IPS DF 6.9 (cell line): Measurements from ENCODE around the gene PKDREJ.

Experiments
- DNase-seq: peaks from one replicate; pipeline ENCODE4 v3.0.0-alpha.2; 2013; ENCODE audit warnings: low read depth, low spot score
- H3K27ac ChIP-seq: one replicate; pipeline ENCODE4 v1.5.1; 2013; ENCODE audit warnings: low read length, control low read depth
- H3K27me3 ChIP-seq: 2 replicates; pipeline ENCODE4 v1.6.1; 2013; ENCODE audit warnings: mild to moderate bottlenecking, low read length; ENCODE audit not compliant: control insufficient read depth, insufficient read depth
- H3K36me3 ChIP-seq: 2 replicates; pipeline ENCODE4 v1.6.1; 2013; ENCODE audit warnings: low read length; ENCODE audit not compliant: control insufficient read depth, insufficient read depth
- H3K4me1 ChIP-seq: 2 replicates; pipeline ENCODE4 v1.6.1; 2013; ENCODE audit warnings: low read length; ENCODE audit not compliant: control insufficient read depth, insufficient read depth
- H3K4me3 ChIP-seq: 2 replicates; pipeline ENCODE4 v1.5.1; 2013; ENCODE audit warnings: mild to moderate bottlenecking, low read length
- H3K9me3 ChIP-seq: 2 replicates; pipeline ENCODE4 v1.6.1; 2013; ENCODE audit warnings: low read length, inconsistent platforms; ENCODE audit not compliant: control insufficient read depth, insufficient read depth
- WGBS: extraction: QIAGEN DNeasy Blood & Tissue Kit; methylation state at CpG from one replicate; pipeline ENCODE4 v1.1.7; 2013; ENCODE audit warnings: mixed read lengths, missing lambda C conversion rate; ENCODE audit not compliant: insufficient read length, insufficient coverage; 5-methylcytosine and 5-hydroxymethylcytosine counted together

PKDREJ gene

DNA sequence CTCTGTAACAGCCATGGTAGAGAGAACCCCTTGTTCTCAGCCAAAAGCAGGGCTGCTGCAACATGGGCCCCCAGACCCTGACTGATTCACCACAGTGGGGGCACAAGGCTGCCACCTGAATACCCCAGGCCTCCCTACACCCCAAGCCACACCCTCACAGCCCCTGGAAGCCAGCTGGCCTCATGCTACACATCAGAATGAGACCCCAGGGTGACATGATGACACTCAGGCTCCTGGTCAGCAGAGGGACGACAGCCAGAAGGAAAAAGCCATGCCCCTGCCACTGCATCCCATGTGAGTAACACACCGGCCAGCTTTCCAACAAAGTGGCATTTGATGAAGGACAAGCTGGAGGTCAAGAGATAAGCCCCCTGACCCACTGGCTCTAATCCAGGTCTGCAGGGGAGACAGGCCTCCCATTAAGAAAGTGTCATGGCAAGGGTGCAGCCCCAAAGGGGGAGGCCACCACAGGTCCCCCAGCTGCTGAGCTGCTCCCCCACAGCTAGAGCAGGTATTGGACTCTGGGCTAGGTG lies 15.6 kb downstream of the PKDREJ start:
- no peak overlapping the region for H3K27ac ChIP-seq
- WGBS = no CpG with 5 or more reads among the region's 2 CpGs
- no peaks in the 10 kb centered on the region; the same call in 1 of the 2 replicates for H3K4me1 ChIP-seq
- DNase-seq = no peak
- H3K4me3 ChIP-seq = no peak overlapping the region
- H3K36me3 ChIP-seq = no peaks in the 10 kb centered on the region
- H3K9me3 ChIP-seq = no peaks in the 10 kb centered on the region
- H3K27me3 ChIP-seq = 0 out of 2 replicates have a peak, but pooled peaks cover 3% of the 10 kb centered on the region

DNA sequence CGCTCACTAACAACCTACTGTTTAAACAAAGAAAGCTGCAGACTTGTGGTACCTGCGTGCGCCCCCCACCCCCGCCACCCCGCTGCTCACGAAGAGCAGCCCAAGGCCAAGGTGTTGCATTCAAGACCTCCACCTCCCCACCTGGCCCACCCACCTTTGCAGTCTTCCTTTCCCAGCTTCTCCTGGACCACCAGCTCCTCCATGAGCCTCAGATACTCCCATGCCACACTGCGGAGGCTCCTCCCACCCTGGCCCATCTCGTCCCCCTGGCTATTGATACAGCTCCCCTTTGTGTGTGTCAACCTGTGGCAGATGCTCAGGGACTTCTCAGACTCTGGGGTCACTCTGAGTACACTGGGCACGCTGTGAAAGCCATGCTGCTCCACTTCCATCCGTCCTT lies 17.0 kb downstream of the PKDREJ start:
- Histone ChIP-seq H3K9me3 (no peaks in the 10 kb centered on the region), H3K4me1 (no peaks in the 10 kb centered on the region; the same call in 1 of the 2 replicates), H3K27me3 (0 out of 2 replicates have a peak, but pooled peaks cover 1% of the 10 kb centered on the region), H3K36me3 (no peaks in the 10 kb centered on the region), H3K27ac (no peak overlapping the region), H3K4me3 (no peak overlapping the region)
- DNase-seq = no peak
- WGBS = no CpG with 5 or more reads among the region's 10 CpGs

DNA sequence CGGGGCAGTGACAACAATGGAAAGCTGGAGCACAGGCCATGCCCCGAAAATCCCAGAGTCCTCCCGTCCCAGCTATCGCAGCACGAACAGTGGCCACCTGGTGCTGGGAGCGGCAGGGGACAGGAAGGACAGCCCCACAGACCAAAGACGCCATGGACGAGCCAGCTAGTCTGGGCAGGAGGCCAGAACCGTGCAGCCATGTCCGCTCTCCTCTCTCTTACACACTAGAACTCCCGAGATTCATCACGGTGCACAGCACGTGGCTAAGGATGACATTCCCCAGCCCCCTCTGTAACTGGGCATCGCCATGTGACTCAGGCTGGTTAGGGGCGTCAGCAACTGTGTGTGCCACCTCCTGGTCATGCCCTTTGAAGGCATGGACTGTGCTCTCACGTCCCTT lies 17.6 kb downstream of the PKDREJ start:
- no peak for DNase-seq
- H3K4me3 ChIP-seq = no peak overlapping the region
- no peak overlapping the region for H3K27ac ChIP-seq
- H3K27me3 ChIP-seq = no peaks in the 10 kb centered on the region
- WGBS = no CpG with 5 or more reads among the region's 16 CpGs
- no peaks in the 10 kb centered on the region for H3K36me3 ChIP-seq
- H3K9me3 ChIP-seq = no peaks in the 10 kb centered on the region
- no peaks in the 10 kb centered on the region; the same call in 1 of the 2 replicates for H3K4me1 ChIP-seq

- Histone ChIP-seq H3K36me3 (no peaks in the 10 kb centered on the region), H3K4me3 (no peak overlapping the region), H3K27me3 (no peaks in the 10 kb centered on the region), H3K9me3 (no peaks in the 10 kb centered on the region), H3K27ac (no peak overlapping the region), H3K4me1 (no peaks in the 10 kb centered on the region; the same call in 1 of the 2 replicates)
- no peak for DNase-seq
- WGBS = no CpG with 5 or more reads among the region's 9 CpGs
Measured at GRCh38 chr22:46244771-46245170, 18.4 kb downstream of the PKDREJ start.

DNA sequence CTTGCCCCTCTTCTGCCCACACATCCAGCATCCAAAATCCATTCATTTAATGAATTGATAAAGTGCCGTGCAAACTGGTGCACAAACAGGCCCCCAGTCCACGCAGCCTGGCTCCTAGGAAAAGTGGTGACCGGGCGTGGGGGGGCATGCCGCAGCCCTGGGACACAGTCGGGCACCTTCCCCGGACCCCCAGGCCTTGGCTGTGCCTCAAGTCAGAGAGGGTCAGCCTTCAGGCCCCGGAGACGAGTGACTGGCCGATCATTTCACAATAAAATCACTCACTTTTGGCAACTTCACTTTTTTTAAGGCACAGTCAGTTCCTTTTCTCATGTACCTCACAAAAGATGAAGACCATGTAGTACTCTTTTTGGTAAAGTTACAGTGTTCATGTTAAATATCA lies 21.1 kb downstream of the PKDREJ start:
- no peak for DNase-seq
- H3K27me3 ChIP-seq = no peaks in the 10 kb centered on the region
- H3K9me3 ChIP-seq = no peaks in the 10 kb centered on the region
- H3K27ac ChIP-seq = no peak overlapping the region
- no peaks in the 10 kb centered on the region; the same call in 1 of the 2 replicates for H3K4me1 ChIP-seq
- no CpG with 5 or more reads among the region's 10 CpGs for WGBS
- H3K36me3 ChIP-seq = no peaks in the 10 kb centered on the region
- no peak overlapping the region for H3K4me3 ChIP-seq

DNA sequence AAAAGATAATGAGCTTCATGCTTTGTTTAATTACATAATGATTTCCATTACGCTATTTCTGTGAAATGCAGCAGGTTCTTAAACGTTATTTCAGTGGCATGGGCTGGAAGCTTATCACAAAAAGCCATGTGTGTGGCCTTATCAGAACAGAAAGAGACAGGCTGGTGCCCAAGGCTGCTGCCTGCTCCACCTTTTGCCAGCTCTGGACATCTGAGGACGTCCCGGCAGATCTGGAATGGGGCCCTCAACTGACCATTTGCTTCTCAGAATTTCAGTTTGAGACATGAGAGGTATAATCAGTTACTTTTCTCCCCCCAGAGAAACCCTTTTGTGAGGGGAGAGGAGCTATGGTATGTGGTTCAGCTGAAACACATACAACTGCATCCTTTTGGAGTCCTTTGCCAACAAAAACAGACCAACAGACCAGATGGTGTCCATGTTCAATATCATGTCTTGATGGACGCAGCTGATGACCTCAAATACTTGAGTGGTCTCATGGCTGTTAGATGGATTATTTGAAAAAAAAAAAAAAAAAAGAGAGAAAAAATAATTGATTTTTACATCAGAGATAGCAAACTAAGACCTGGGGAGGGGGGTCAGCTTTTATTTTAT lies 21.6 kb downstream of the PKDREJ start:
- H3K27ac ChIP-seq = no peak overlapping the region
- no peaks in the 10 kb centered on the region for H3K9me3 ChIP-seq
- DNase-seq = no peak
- no peak overlapping the region for H3K4me3 ChIP-seq
- WGBS = no CpG with 5 or more reads among the region's 5 CpGs
- no peaks in the 10 kb centered on the region; the same call in 1 of the 2 replicates for H3K4me1 ChIP-seq
- no peaks in the 10 kb centered on the region for H3K27me3 ChIP-seq
- no peaks in the 10 kb centered on the region for H3K36me3 ChIP-seq

DNA sequence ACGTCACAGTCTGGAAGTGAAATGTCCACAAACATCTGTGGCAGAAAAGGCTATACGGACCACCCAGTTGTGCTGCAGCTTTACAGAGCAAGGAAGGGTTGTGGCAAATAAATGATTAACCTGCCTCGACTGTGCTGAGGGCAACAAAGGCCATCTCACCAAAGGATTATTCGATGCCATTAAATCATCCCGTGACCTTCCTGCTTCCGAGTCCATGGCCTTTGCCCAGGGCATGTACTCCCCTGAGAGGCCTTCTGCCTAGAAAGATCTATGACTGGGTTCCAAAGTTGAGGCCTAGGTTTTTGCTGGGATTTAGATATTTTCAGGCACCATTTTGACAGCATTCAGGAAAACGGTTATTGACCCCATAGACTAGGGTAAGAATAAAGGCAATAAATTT lies 22.2 kb downstream of the PKDREJ start:
- H3K4me3 ChIP-seq = no peak overlapping the region; the same call in 1 of the 2 replicates
- H3K27me3 ChIP-seq = no peaks in the 10 kb centered on the region
- no peak overlapping the region for H3K27ac ChIP-seq
- no peak for DNase-seq
- no peaks in the 10 kb centered on the region for H3K9me3 ChIP-seq
- WGBS = no CpG with 5 or more reads among the region's 7 CpGs
- no peaks in the 10 kb centered on the region for H3K4me1 ChIP-seq
- no peaks in the 10 kb centered on the region for H3K36me3 ChIP-seq

DNA sequence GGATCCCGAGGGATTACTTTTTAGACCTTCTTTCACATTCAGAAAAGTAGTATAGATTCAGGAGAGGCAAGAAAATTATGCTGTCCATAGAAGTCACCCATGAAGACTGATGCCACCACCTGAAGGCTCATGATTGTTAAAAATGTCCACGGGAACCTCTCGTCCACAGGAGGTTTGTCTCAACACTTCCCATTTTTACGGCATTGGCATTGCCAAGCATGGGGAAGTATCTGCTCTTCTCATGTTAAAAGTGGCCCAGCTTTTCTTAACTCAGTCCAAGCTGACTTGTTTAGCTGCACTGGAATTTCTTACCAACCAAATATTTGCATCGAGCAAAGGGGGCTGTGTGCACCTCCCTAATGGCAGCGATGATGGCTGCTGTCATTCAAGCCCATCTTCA lies 22.6 kb downstream of the PKDREJ start:
- no peaks in the 10 kb centered on the region for H3K36me3 ChIP-seq
- no peak for DNase-seq
- no peaks in the 10 kb centered on the region for H3K4me1 ChIP-seq
- H3K27ac ChIP-seq = no peak overlapping the region
- H3K27me3 ChIP-seq = no peaks in the 10 kb centered on the region
- no peak overlapping the region for H3K4me3 ChIP-seq
- no peaks in the 10 kb centered on the region for H3K9me3 ChIP-seq
- WGBS = no CpG with 5 or more reads among the region's 6 CpGs

DNA sequence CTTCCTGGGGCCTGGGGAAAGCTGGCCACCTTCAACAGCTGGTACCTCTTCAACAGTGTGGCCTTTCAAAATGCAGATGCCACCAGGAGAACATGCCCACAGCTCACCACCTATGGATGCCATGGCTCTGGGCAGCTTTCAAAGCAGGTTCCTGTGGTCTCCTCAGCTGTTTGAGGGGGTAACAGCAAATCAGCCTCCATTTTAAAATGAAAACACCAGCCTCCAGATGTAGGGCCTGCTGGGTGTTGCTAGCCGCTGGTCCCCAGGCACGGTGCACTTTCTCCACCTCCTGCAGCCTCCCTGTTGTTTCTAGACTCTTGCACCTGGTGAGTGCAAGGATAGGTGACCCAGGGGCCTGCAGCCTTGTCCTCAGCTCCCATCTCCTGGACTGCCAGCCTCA lies 23.1 kb downstream of the PKDREJ start:
- H3K27ac ChIP-seq = no peak overlapping the region
- no CpG with 5 or more reads among the region's 2 CpGs for WGBS
- no peak for DNase-seq
- H3K36me3 ChIP-seq = no peaks in the 10 kb centered on the region
- no peaks in the 10 kb centered on the region for H3K4me1 ChIP-seq
- H3K4me3 ChIP-seq = no peak overlapping the region
- no peaks in the 10 kb centered on the region for H3K9me3 ChIP-seq
- no peaks in the 10 kb centered on the region for H3K27me3 ChIP-seq

GRCh38 chr22:46239261-46240048 lies 23.7 kb downstream of the PKDREJ start:
- H3K4me1 ChIP-seq = no peaks in the 10 kb centered on the region
- no peak overlapping the region for H3K27ac ChIP-seq
- no peaks in the 10 kb centered on the region for H3K27me3 ChIP-seq
- H3K9me3 ChIP-seq = no peaks in the 10 kb centered on the region
- no CpG with 5 or more reads among the region's 20 CpGs for WGBS
- H3K4me3 ChIP-seq = no peak overlapping the region
- H3K36me3 ChIP-seq = no peaks in the 10 kb centered on the region
- no peak for DNase-seq
